GM23338 (cell line): ENCODE results near the gene SEMA3E. TPM values are rescaled to one million over a fixed set of nuclear protein-coding genes. Genes with fewer than 3 reads are reported as not detected.

Experiments used
- ATAC-seq: fragments of 200-7000 bp; cut with Tn5 transposase; 3 replicates; pipeline ENCODE4 v1.9.1; 2020
- DNase-seq: peaks from one replicate; pipeline ENCODE4 v3.0.0-alpha.2; 2015; ENCODE audit warnings: low spot score
- H2AFZ ChIP-seq: fragments of 200-600 bp; sonication (generic); 2 replicates; pipeline ENCODE4 v1.8.0; 2016; ENCODE audit warnings: antibody characterized with exemption, mild to moderate bottlenecking, moderate library complexity
- H3F3A ChIP-seq: fragments of 200-600 bp; sonication (generic); replicated peaks from 2 replicates; pipeline ENCODE4 v1.8.0; 2017; ENCODE audit warnings: antibody characterized with exemption, mixed run types, low read depth
- H3K27ac ChIP-seq: fragments of 200-600 bp; sonication (generic); 2 replicates; pipeline ENCODE4 v1.6.1; 2016; ENCODE audit warnings: low read depth
- H3K27me3 ChIP-seq: fragments of 200-600 bp; sonication (generic); 2 replicates; pipeline ENCODE4 v1.8.0; 2016; ENCODE audit warnings: mild to moderate bottlenecking, mixed run types, moderate library complexity; ENCODE audit not compliant: insufficient read depth
- H3K36me3 ChIP-seq: fragments of 200-600 bp; sonication (generic); 2 replicates; pipeline ENCODE4 v1.8.0; 2016; ENCODE audit warnings: mild to moderate bottlenecking; ENCODE audit not compliant: insufficient read depth
- H3K4me1 ChIP-seq: fragments of 200-600 bp; sonication (generic); 2 replicates; pipeline ENCODE4 v1.8.0; 2016; ENCODE audit warnings: mild to moderate bottlenecking, moderate library complexity; ENCODE audit not compliant: insufficient read depth
- H3K4me2 ChIP-seq: fragments of 200-600 bp; sonication (generic); 2 replicates; pipeline ENCODE4 v1.7.1; 2017; ENCODE audit warnings: mixed run types
- H3K4me3 ChIP-seq: fragments of 200-600 bp; sonication (generic); 2 replicates; pipeline ENCODE4 v1.6.1; 2016; ENCODE audit warnings: mixed run types
- H3K79me2 ChIP-seq: fragments of 200-600 bp; sonication (generic); replicated peaks from 2 replicates; pipeline ENCODE4 v1.8.0; 2017; ENCODE audit warnings: mild to moderate bottlenecking; ENCODE audit not compliant: insufficient read depth
- H3K9me2 ChIP-seq: fragments of 200-600 bp; sonication (generic); 2 replicates; pipeline ENCODE4 v1.8.0; 2017; ENCODE audit not compliant: insufficient read depth
- H4K20me1 ChIP-seq: fragments of 200-600 bp; sonication (generic); replicated peaks from 2 replicates; pipeline ENCODE4 v1.8.0; 2017; ENCODE audit warnings: mild to moderate bottlenecking; ENCODE audit not compliant: insufficient read depth
- H3K27ac Mint-ChIP-seq: 2 replicates; pipeline ENCODE4 v1.8.0; 2020; ENCODE audit warnings: inconsistent platforms, mild to moderate bottlenecking, moderate library complexity, mixed read lengths
- H3K27me3 Mint-ChIP-seq: 3 replicates; pipeline ENCODE4 v1.8.0; 2022; ENCODE audit warnings: low read depth, mild to moderate bottlenecking, moderate library complexity, mixed read lengths, inconsistent platforms; ENCODE audit not compliant: insufficient read depth, poor library complexity
- H3K36me3 Mint-ChIP-seq: 3 replicates; pipeline ENCODE4 v1.8.0; 2021; ENCODE audit warnings: low read depth, mild to moderate bottlenecking, inconsistent platforms, moderate library complexity, mixed read lengths
- H3K4me1 Mint-ChIP-seq: 3 replicates; pipeline ENCODE4 v1.8.0; 2020; ENCODE audit warnings: mild to moderate bottlenecking, inconsistent platforms, mixed read lengths
- H3K4me3 Mint-ChIP-seq: 3 replicates; pipeline ENCODE4 v1.8.0; 2021; ENCODE audit warnings: moderate library complexity, mild to moderate bottlenecking, inconsistent platforms, mixed read lengths
- H3K9me3 Mint-ChIP-seq: 3 replicates; pipeline ENCODE4 v1.8.0; 2020; ENCODE audit warnings: moderate library complexity, mild to moderate bottlenecking, inconsistent platforms, mixed read lengths
- CREB1 ChIP-seq: fragments of 250-450 bp; sonication (Bioruptor Pico); IDR thresholded peaks from 2 replicates; pipeline ENCODE4 v1.5.0; 2020; ENCODE audit warnings: low read depth, mild to moderate bottlenecking, moderate library complexity
- EZH2 ChIP-seq: fragments of 200-600 bp; sonication (generic); IDR thresholded peaks from one replicate; pipeline ENCODE4 v1.8.0; 2017; ENCODE audit warnings: antibody characterized with exemption, mild to moderate bottlenecking, low read depth; ENCODE audit not compliant: unreplicated experiment
- EZH2phosphoT487 ChIP-seq: fragments of 200-600 bp; sonication (generic); IDR thresholded peaks from one replicate; pipeline ENCODE4 v1.8.1; 2018; ENCODE audit warnings: antibody characterized with exemption; ENCODE audit not compliant: unreplicated experiment
- JUNB ChIP-seq: IDR thresholded peaks from one replicate; pipeline ENCODE4 v1.6.1; 2016; ENCODE audit warnings: antibody characterized with exemption; ENCODE audit not compliant: unreplicated experiment
- NANOG ChIP-seq: IDR thresholded peaks from 2 replicates; pipeline ENCODE4 v1.6.1; 2016; ENCODE audit warnings: antibody characterized with exemption, borderline replicate concordance
- POLR2AphosphoS5 ChIP-seq: IDR thresholded peaks from 2 replicates; pipeline ENCODE4 v1.6.1; 2016; ENCODE audit warnings: antibody characterized with exemption, low read depth
- STAT1 ChIP-seq: IDR thresholded peaks from one replicate; pipeline ENCODE4 v1.6.1; 2016; ENCODE audit warnings: antibody characterized with exemption; ENCODE audit not compliant: unreplicated experiment
- ZNF114 ChIP-seq: fragments of 250-450 bp; sonication (Bioruptor Pico); IDR thresholded peaks from 2 replicates; pipeline ENCODE4 v1.5.0; 2020; ENCODE audit warnings: mild to moderate bottlenecking, moderate library complexity
- ZNF331 ChIP-seq: fragments of 250-450 bp; sonication (Bioruptor Pico); IDR thresholded peaks from 2 replicates; pipeline ENCODE4 v1.5.0; 2020; ENCODE audit warnings: low read depth, mild to moderate bottlenecking, moderate library complexity
- polyA plus RNA-seq: library from polyadenylated mRNA; unstranded; fragments of >200 nt; fragmentation: Nextera tagmentation; extraction: Ambion mirVana; gene quantifications from 2 replicates; pipeline ENCODE4 v1.2.1, GENCODE V29; 2016
- total RNA-seq: library from RNA; depleted of rRNA; stranded (reverse); fragments of >200 nt; shearing (Covaris generic); gene quantifications from 2 replicates; pipeline ENCODE4 v1.2.3, GENCODE V29; 2014
- TF ChIP-seq, protein P1 (sequence below): fragments of 250-450 bp; sonication (Bioruptor Pico); IDR thresholded peaks from 2 replicates; pipeline ENCODE4 v1.5.0; 2020; ENCODE audit warnings: mild to moderate bottlenecking, moderate library complexity
- TF ChIP-seq, protein P2 (sequence below): IDR thresholded peaks from one replicate; pipeline ENCODE4 v1.6.1; 2018; ENCODE audit warnings: antibody characterized with exemption; ENCODE audit not compliant: unreplicated experiment
- TF ChIP-seq, protein P3 (sequence below): IDR thresholded peaks from 2 replicates; pipeline ENCODE4 v1.6.1; 2016; ENCODE audit warnings: antibody characterized with exemption
- TF ChIP-seq, protein P4 (sequence below), 2 experiments: fragments of 200-600 bp in 1 of 2; sonication (generic) in 1 of 2; conservative IDR thresholded peaks; 2 replicates each; pipeline versions ENCODE4 v1.5.1 to v1.6.1; 2016 to 2017; ENCODE audit warnings: antibody characterized with exemption in 2 of 2, low read depth in 2 of 2, mild to moderate bottlenecking in 2 of 2, moderate library complexity in 1 of 2

SEMA3E gene
- total and polyA plus RNA-seq, 2 experiments from 2014 or later, result 5.4 to 15.7 TPM

DNA sequence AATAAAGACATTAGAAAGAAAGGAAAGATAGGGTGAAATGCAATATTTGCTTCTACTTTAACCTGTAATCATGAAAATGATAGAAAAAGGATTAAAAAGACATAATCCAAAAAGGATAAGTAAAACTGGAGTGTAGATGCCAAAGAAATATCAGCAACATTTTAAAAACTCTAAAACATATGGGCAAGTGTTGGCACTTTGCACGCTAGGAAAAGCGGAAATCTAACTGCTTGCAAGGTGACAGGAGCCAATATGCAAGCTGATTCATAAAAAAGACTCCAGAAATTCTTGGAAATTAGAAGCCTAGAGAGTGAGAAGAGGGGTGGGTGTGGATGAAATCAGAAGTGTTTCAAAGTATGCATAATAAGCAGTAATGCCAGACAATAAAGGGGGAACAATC, 161.1 kb downstream of the SEMA3E start:
- TF ChIP-seq, protein P1, sequence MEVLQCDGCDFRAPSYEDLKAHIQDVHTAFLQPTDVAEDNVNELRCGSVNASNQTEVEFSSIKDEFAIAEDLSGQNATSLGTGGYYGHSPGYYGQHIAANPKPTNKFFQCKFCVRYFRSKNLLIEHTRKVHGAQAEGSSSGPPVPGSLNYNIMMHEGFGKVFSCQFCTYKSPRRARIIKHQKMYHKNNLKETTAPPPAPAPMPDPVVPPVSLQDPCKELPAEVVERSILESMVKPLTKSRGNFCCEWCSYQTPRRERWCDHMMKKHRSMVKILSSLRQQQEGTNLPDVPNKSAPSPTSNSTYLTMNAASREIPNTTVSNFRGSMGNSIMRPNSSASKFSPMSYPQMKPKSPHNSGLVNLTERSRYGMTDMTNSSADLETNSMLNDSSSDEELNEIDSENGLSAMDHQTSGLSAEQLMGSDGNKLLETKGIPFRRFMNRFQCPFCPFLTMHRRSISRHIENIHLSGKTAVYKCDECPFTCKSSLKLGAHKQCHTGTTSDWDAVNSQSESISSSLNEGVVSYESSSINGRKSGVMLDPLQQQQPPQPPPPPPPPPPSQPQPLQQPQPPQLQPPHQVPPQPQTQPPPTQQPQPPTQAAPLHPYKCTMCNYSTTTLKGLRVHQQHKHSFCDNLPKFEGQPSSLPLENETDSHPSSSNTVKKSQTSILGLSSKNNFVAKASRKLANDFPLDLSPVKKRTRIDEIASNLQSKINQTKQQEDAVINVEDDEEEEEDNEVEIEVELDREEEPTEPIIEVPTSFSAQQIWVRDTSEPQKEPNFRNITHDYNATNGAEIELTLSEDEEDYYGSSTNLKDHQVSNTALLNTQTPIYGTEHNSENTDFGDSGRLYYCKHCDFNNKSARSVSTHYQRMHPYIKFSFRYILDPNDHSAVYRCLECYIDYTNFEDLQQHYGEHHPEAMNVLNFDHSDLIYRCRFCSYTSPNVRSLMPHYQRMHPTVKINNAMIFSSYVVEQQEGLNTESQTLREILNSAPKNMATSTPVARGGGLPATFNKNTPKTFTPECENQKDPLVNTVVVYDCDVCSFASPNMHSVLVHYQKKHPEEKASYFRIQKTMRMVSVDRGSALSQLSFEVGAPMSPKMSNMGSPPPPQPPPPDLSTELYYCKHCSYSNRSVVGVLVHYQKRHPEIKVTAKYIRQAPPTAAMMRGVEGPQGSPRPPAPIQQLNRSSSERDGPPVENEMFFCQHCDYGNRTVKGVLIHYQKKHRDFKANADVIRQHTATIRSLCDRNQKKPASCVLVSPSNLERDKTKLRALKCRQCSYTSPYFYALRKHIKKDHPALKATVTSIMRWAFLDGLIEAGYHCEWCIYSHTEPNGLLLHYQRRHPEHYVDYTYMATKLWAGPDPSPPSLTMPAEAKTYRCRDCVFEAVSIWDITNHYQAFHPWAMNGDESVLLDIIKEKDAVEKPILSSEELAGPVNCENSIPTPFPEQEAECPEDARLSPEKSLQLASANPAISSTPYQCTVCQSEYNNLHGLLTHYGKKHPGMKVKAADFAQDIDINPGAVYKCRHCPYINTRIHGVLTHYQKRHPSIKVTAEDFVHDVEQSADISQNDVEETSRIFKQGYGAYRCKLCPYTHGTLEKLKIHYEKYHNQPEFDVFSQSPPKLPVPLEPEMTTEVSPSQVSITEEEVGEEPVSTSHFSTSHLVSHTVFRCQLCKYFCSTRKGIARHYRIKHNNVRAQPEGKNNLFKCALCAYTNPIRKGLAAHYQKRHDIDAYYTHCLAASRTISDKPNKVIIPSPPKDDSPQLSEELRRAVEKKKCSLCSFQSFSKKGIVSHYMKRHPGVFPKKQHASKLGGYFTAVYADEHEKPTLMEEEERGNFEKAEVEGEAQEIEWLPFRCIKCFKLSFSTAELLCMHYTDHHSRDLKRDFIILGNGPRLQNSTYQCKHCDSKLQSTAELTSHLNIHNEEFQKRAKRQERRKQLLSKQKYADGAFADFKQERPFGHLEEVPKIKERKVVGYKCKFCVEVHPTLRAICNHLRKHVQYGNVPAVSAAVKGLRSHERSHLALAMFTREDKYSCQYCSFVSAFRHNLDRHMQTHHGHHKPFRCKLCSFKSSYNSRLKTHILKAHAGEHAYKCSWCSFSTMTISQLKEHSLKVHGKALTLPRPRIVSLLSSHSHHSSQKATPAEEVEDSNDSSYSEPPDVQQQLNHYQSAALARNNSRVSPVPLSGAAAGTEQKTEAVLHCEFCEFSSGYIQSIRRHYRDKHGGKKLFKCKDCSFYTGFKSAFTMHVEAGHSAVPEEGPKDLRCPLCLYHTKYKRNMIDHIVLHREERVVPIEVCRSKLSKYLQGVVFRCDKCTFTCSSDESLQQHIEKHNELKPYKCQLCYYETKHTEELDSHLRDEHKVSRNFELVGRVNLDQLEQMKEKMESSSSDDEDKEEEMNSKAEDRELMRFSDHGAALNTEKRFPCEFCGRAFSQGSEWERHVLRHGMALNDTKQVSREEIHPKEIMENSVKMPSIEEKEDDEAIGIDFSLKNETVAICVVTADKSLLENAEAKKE, result no peak
- no peak for TF ChIP-seq NANOG
- TF ChIP-seq, protein P2, sequence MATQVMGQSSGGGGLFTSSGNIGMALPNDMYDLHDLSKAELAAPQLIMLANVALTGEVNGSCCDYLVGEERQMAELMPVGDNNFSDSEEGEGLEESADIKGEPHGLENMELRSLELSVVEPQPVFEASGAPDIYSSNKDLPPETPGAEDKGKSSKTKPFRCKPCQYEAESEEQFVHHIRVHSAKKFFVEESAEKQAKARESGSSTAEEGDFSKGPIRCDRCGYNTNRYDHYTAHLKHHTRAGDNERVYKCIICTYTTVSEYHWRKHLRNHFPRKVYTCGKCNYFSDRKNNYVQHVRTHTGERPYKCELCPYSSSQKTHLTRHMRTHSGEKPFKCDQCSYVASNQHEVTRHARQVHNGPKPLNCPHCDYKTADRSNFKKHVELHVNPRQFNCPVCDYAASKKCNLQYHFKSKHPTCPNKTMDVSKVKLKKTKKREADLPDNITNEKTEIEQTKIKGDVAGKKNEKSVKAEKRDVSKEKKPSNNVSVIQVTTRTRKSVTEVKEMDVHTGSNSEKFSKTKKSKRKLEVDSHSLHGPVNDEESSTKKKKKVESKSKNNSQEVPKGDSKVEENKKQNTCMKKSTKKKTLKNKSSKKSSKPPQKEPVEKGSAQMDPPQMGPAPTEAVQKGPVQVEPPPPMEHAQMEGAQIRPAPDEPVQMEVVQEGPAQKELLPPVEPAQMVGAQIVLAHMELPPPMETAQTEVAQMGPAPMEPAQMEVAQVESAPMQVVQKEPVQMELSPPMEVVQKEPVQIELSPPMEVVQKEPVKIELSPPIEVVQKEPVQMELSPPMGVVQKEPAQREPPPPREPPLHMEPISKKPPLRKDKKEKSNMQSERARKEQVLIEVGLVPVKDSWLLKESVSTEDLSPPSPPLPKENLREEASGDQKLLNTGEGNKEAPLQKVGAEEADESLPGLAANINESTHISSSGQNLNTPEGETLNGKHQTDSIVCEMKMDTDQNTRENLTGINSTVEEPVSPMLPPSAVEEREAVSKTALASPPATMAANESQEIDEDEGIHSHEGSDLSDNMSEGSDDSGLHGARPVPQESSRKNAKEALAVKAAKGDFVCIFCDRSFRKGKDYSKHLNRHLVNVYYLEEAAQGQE, result no peak
- TF ChIP-seq EZH2, result no peak
- no peak for TF ChIP-seq JUNB
- TF ChIP-seq POLR2AphosphoS5, result no peak
- no peak for TF ChIP-seq EZH2phosphoT487
- TF ChIP-seq, protein P3, sequence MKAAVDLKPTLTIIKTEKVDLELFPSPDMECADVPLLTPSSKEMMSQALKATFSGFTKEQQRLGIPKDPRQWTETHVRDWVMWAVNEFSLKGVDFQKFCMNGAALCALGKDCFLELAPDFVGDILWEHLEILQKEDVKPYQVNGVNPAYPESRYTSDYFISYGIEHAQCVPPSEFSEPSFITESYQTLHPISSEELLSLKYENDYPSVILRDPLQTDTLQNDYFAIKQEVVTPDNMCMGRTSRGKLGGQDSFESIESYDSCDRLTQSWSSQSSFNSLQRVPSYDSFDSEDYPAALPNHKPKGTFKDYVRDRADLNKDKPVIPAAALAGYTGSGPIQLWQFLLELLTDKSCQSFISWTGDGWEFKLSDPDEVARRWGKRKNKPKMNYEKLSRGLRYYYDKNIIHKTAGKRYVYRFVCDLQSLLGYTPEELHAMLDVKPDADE, result no peak
- TF ChIP-seq ZNF114, result no peak
- TF ChIP-seq CREB1 (CRISPR knock-in tag), result no peak
- TF ChIP-seq ZNF331 (CRISPR knock-in tag), result no peak
- no peak for TF ChIP-seq STAT1
- TF ChIP-seq, protein P4, sequence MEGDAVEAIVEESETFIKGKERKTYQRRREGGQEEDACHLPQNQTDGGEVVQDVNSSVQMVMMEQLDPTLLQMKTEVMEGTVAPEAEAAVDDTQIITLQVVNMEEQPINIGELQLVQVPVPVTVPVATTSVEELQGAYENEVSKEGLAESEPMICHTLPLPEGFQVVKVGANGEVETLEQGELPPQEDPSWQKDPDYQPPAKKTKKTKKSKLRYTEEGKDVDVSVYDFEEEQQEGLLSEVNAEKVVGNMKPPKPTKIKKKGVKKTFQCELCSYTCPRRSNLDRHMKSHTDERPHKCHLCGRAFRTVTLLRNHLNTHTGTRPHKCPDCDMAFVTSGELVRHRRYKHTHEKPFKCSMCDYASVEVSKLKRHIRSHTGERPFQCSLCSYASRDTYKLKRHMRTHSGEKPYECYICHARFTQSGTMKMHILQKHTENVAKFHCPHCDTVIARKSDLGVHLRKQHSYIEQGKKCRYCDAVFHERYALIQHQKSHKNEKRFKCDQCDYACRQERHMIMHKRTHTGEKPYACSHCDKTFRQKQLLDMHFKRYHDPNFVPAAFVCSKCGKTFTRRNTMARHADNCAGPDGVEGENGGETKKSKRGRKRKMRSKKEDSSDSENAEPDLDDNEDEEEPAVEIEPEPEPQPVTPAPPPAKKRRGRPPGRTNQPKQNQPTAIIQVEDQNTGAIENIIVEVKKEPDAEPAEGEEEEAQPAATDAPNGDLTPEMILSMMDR (conservative IDR thresholded peaks at IDR 0.05; ENCODE audit: low read depth in 2 of 2), result no peak
- Mint-ChIP-seq H3K4me1 (peaks cover 3% of the 10 kb centered on the region; the same call in 2 of the 3 replicates), H3K4me3 (no peak overlapping the region), H3K9me3 (no peaks in the 10 kb centered on the region), H3K36me3 (no peaks in the 10 kb centered on the region), H3K27me3 (no peaks in the 10 kb centered on the region), H3K27ac (no peak overlapping the region)
- H4K20me1 ChIP-seq, result no peaks in the 10 kb centered on the region
- DNase-seq (no peak), ATAC-seq (no peak)
- no peaks in the 10 kb centered on the region for H3K27me3 ChIP-seq
- H3K4me2 ChIP-seq, result no peak overlapping the region
- no peak overlapping the region for H3K27ac ChIP-seq
- H2AFZ ChIP-seq, result no peak overlapping the region
- H3K9me2 ChIP-seq, result no peaks in the 10 kb centered on the region
- H3K4me1 ChIP-seq, result no peaks in the 10 kb centered on the region
- peaks cover 5% of the 10 kb centered on the region; the same call in 1 of the 2 replicates for H3F3A ChIP-seq
- H3K79me2 ChIP-seq, result no peaks in the 10 kb centered on the region
- no peaks in the 10 kb centered on the region for H3K36me3 ChIP-seq
- no peak overlapping the region for H3K4me3 ChIP-seq
